Ishikawa (cell line): ENCODE results near the gene ACKR4.

Experiments used
- CEBPB ChIP-seq: IDR thresholded peaks from 2 replicates; pipeline ENCODE4 v1.6.1; 2012
- CREB1 ChIP-seq: IDR thresholded peaks from 2 replicates; pipeline ENCODE4 v1.6.1; 2012; ENCODE audit warnings: low read depth
- EGR1 ChIP-seq: IDR thresholded peaks from 2 replicates; pipeline ENCODE4 v1.6.1; 2012
- EP300 ChIP-seq: IDR thresholded peaks from 2 replicates; pipeline ENCODE4 v1.6.1; 2012; ENCODE audit warnings: borderline replicate concordance
- FOXM1 ChIP-seq: IDR thresholded peaks from 2 replicates; pipeline ENCODE4 v1.6.1; 2012; ENCODE audit warnings: low read depth, borderline replicate concordance
- NFIC ChIP-seq: IDR thresholded peaks from 2 replicates; pipeline ENCODE4 v1.6.1; 2012
- RAD21 ChIP-seq: IDR thresholded peaks from 2 replicates; pipeline ENCODE4 v1.6.1; 2012; ENCODE audit warnings: low read depth
- TAF1 ChIP-seq: IDR thresholded peaks from 2 replicates; pipeline ENCODE4 v1.6.1; 2012; ENCODE audit warnings: low read depth, mild to moderate bottlenecking
- TCF12 ChIP-seq: IDR thresholded peaks from 2 replicates; pipeline ENCODE4 v1.6.1; 2012; ENCODE audit warnings: low read depth
- TEAD4 ChIP-seq: IDR thresholded peaks from 2 replicates; pipeline ENCODE4 v1.6.1; 2012
- YY1 ChIP-seq: IDR thresholded peaks from 2 replicates; pipeline ENCODE4 v1.6.1; 2012; ENCODE audit warnings: low read depth
- ZBTB7A ChIP-seq: IDR thresholded peaks from 2 replicates; pipeline ENCODE4 v1.6.1; 2012; ENCODE audit warnings: low read depth
- TF ChIP-seq, protein P1 (sequence below): IDR thresholded peaks from 2 replicates; pipeline ENCODE4 v1.6.1; 2012; ENCODE audit warnings: low read depth, mild to moderate bottlenecking
- TF ChIP-seq, protein P2 (sequence below): IDR thresholded peaks from 2 replicates; pipeline ENCODE4 v1.6.1; 2012
- TF ChIP-seq, protein P3 (sequence below): IDR thresholded peaks from 2 replicates; pipeline ENCODE4 v1.6.1; 2012

Gene ACKR4

DNA sequence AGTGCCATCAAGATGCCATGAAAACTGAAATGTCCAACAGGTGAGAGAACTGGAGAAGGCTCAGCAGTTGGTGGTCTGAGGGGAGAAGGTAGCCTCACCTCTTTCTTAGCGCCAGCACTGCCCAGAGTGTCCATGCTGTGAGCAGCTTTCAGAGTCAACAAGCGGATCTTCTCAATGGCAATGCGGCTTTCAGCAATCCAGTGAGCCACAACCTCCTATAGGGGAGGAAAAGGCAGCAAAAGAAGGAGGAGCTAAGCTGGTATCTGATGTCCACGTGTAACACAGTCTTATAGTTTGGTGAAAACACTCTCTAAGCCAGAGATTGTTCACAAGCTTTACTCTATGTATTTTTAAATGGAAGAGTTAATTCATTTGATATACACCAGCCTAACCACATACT lies 36.1 kb upstream of the ACKR4 start:
- TF ChIP-seq RAD21 (no peak), CEBPB (no peak), TCF12 (no peak), CREB1 (no peak), TAF1 (no peak), TEAD4 (no peak), NFIC (no peak), FOXM1 (no peak), EGR1 (no peak), ZBTB7A (no peak), EP300 (no peak), YY1 (no peak)
- TF ChIP-seq, protein P1, sequence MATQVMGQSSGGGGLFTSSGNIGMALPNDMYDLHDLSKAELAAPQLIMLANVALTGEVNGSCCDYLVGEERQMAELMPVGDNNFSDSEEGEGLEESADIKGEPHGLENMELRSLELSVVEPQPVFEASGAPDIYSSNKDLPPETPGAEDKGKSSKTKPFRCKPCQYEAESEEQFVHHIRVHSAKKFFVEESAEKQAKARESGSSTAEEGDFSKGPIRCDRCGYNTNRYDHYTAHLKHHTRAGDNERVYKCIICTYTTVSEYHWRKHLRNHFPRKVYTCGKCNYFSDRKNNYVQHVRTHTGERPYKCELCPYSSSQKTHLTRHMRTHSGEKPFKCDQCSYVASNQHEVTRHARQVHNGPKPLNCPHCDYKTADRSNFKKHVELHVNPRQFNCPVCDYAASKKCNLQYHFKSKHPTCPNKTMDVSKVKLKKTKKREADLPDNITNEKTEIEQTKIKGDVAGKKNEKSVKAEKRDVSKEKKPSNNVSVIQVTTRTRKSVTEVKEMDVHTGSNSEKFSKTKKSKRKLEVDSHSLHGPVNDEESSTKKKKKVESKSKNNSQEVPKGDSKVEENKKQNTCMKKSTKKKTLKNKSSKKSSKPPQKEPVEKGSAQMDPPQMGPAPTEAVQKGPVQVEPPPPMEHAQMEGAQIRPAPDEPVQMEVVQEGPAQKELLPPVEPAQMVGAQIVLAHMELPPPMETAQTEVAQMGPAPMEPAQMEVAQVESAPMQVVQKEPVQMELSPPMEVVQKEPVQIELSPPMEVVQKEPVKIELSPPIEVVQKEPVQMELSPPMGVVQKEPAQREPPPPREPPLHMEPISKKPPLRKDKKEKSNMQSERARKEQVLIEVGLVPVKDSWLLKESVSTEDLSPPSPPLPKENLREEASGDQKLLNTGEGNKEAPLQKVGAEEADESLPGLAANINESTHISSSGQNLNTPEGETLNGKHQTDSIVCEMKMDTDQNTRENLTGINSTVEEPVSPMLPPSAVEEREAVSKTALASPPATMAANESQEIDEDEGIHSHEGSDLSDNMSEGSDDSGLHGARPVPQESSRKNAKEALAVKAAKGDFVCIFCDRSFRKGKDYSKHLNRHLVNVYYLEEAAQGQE: no peak
- TF ChIP-seq, protein P2, sequence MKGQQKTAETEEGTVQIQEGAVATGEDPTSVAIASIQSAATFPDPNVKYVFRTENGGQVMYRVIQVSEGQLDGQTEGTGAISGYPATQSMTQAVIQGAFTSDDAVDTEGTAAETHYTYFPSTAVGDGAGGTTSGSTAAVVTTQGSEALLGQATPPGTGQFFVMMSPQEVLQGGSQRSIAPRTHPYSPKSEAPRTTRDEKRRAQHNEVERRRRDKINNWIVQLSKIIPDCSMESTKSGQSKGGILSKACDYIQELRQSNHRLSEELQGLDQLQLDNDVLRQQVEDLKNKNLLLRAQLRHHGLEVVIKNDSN: no peak
- TF ChIP-seq, protein P3, sequence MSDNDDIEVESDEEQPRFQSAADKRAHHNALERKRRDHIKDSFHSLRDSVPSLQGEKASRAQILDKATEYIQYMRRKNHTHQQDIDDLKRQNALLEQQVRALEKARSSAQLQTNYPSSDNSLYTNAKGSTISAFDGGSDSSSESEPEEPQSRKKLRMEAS: no peak

DNA sequence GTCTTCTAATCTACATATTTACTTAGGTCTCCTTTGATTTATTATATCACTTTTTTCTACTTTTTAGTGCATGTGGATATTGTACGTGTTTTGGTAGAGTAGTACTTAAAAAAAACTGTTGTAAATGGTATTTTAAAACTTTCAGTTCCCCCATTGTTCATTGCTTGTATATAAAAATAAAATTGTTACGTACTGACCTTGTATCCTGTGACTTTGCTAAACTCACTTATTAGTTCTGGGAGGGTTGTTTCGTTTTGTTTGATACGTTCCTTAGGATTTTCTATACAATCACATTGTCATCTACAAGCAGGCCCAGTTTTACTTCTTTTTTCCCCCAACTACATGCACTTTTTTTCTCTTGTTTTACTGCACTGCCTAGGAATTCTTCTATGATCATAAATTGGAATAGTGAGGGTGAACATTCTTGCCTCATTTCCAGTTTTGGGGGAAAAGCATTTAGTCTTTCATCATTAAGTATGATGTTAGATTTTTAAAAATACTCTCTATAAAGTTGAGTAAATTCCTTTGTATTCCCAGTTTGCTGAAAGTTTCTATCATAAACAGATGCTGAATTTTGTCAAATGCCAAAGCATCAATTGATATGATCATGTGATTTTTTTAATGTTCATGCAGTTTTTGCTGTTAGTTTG lies 33.5 kb upstream of the ACKR4 start:
- TF ChIP-seq EP300 (no peak), CREB1 (no peak), FOXM1 (no peak), ZBTB7A (no peak), YY1 (no peak), TEAD4 (no peak), TCF12 (no peak), RAD21 (no peak), TAF1 (no peak), CEBPB (no peak), NFIC (no peak), EGR1 (no peak)
- TF ChIP-seq, protein P1: no peak
- TF ChIP-seq, protein P2: no peak
- TF ChIP-seq, protein P3: no peak

DNA sequence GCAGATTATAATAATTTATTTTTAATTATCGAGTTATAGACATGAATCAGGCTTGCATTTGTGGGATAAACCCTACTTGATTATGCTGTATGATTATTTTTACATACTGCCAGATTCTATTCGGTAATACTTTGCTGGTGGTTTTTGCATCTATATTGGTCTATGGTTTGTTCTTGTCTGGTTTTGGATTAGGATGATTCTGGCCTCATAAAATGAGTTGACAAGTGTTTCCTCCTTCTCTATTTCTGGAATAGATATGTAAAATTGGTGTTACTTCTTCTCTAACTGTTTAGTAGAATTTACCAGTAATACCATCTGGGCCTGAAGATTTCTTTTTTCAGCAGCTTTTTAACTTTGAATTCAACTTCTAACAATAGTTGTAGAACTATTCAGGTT lies 33.0 kb upstream of the ACKR4 start:
- TF ChIP-seq CREB1 (no peak), YY1 (no peak), TAF1 (no peak), RAD21 (no peak), NFIC (no peak), CEBPB (no peak), TCF12 (no peak), EGR1 (no peak)
- TF ChIP-seq, protein P2: no peak
- TF ChIP-seq, protein P1: no peak

DNA sequence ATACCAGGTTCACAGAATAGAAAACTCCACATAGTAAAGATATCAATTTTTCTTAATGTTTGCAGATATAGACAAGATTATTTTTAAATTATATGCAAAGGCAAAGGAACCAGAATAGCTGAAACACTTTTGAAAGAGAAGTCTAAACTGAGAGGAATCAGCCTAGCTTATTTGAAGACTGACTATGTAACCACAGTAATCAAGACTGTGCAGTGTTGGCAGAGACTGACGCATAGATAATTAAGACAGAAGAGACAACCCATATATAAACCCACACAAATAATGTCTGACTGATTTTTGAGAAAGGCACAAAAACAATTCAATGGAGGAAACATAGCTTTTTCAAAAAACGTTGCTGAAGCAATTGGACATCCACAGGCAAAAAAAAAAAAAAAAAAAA lies 28.6 kb upstream of the ACKR4 start:
- TF ChIP-seq CREB1: no peak
- no peak for TF ChIP-seq NFIC
- no peak for TF ChIP-seq ZBTB7A
- no peak for TF ChIP-seq EP300
- TF ChIP-seq, protein P3: no peak
- no peak for TF ChIP-seq TEAD4
- no peak for TF ChIP-seq TCF12
- no peak for TF ChIP-seq EGR1
- no peak for TF ChIP-seq YY1
- TF ChIP-seq CEBPB: no peak
- TF ChIP-seq RAD21: no peak
- no peak for TF ChIP-seq FOXM1
- TF ChIP-seq, protein P1: no peak
- TF ChIP-seq, protein P2: no peak
- no peak for TF ChIP-seq TAF1
